IMR-90 (cell line): ENCODE data around the gene LRTM1. TPM values are rescaled to one million over a fixed set of nuclear protein-coding genes. Genes with fewer than 3 reads are reported as not detected.

Experiments
- ATAC-seq: fragments of 200-7000 bp; cut with Tn5 transposase; 2 replicates; pipeline ENCODE4 v1.9.1; 2020; ENCODE audit warnings: low read depth, mild to moderate bottlenecking, moderate library complexity
- BruUV-seq: library from RNA; stranded (reverse); fragments of 400-500 nt; replicated peaks from 2 replicates; lab custom pipeline; 2021; lab: Mats Ljungman, UMichigan
- CTCF ChIA-PET: fragments of 300-600 bp; formaldehyde crosslinking; extraction: SDS; loops from one replicate; lab custom pipeline; 2021; ENCODE audit warnings: antibody characterized with exemption; lab: Yijun Ruan, JAX
- POLR2A ChIA-PET: fragments of 300-600 bp; sonication (Branson Sonifier 250); formaldehyde crosslinking; loops from one replicate; lab custom pipeline; 2022; ENCODE audit warnings: antibody characterized with exemption; ENCODE audit not compliant: unreplicated experiment; lab: Charles Lee
- DNase-seq: peaks from one replicate; pipeline ENCODE4 v3.0.0; 2013
- H2AFZ ChIP-seq: replicated peaks from 2 replicates; pipeline ENCODE3; 2013; ENCODE audit warnings: low read length, mild to moderate bottlenecking; ENCODE audit not compliant: poor library complexity
- H2AK5ac ChIP-seq: 2 replicates; pipeline ENCODE4 v1.6.1; 2013; ENCODE audit warnings: low read depth, low read length, inconsistent platforms
- H2AK9ac ChIP-seq: replicated peaks from 2 replicates; pipeline ENCODE3; 2013; ENCODE audit warnings: mild to moderate bottlenecking, low read depth, low read length, moderate library complexity; ENCODE audit not compliant: poor library complexity
- H2BK120ac ChIP-seq: 2 replicates; pipeline ENCODE4 v1.6.1; 2013; ENCODE audit warnings: low read depth, low read length, inconsistent platforms
- H2BK15ac ChIP-seq: 3 replicates; pipeline ENCODE4 v1.6.1; 2013; ENCODE audit warnings: low read depth, low read length, inconsistent platforms
- H2BK20ac ChIP-seq: 2 replicates; pipeline ENCODE4 v1.6.1; 2013; ENCODE audit warnings: low read depth, mild to moderate bottlenecking, inconsistent platforms, low read length, moderate library complexity
- H2BK5ac ChIP-seq: 2 replicates; pipeline ENCODE4 v1.6.1; 2013; ENCODE audit warnings: mild to moderate bottlenecking, low read depth, low read length, inconsistent platforms; ENCODE audit not compliant: poor library complexity, severe bottlenecking
- H3K14ac ChIP-seq: replicated peaks from 2 replicates; pipeline ENCODE4 v1.6.1; 2013; ENCODE audit warnings: low read depth, low read length, inconsistent platforms
- H3K18ac ChIP-seq: 2 replicates; pipeline ENCODE4 v1.6.1; 2013; ENCODE audit warnings: low read depth, low read length, control low read depth
- H3K23ac ChIP-seq: 2 replicates; pipeline ENCODE4 v1.6.1; 2013; ENCODE audit warnings: low read depth, low read length, inconsistent platforms
- H3K27ac ChIP-seq: 2 replicates; pipeline ENCODE4 v1.5.1; 2013; ENCODE audit warnings: mild to moderate bottlenecking, control low read depth, low read length; ENCODE audit not compliant: insufficient read depth
- H3K27me3 ChIP-seq: 2 replicates; pipeline ENCODE4 v1.6.1; 2013; ENCODE audit warnings: low read length; ENCODE audit not compliant: control insufficient read depth, insufficient read depth
- H3K36me3 ChIP-seq: 2 replicates; pipeline ENCODE4 v1.6.1; 2013; ENCODE audit warnings: low read length, mixed read lengths; ENCODE audit not compliant: control insufficient read depth, insufficient read depth
- H3K4ac ChIP-seq: 2 replicates; pipeline ENCODE4 v1.6.1; 2013; ENCODE audit warnings: low read depth, low read length, inconsistent platforms
- H3K4me1 ChIP-seq: 2 replicates; pipeline ENCODE4 v1.6.1; 2013; ENCODE audit warnings: low read length, mixed read lengths; ENCODE audit not compliant: control insufficient read depth, insufficient read depth
- H3K4me2 ChIP-seq: 2 replicates; pipeline ENCODE4 v1.6.1; 2013; ENCODE audit warnings: low read depth, mild to moderate bottlenecking, control low read depth, low read length, moderate library complexity
- H3K4me3 ChIP-seq: 2 replicates; pipeline ENCODE4 v1.5.1; 2013; ENCODE audit warnings: low read depth, mild to moderate bottlenecking, control low read depth, low read length, moderate library complexity; ENCODE audit not compliant: insufficient read depth
- H3K56ac ChIP-seq: 2 replicates; pipeline ENCODE4 v1.6.1; 2013; ENCODE audit warnings: low read length, inconsistent platforms; ENCODE audit not compliant: insufficient read depth; ENCODE audit errors: extremely low read depth
- H3K79me1 ChIP-seq, 2 experiments: 2 replicates each; pipeline ENCODE4 v1.6.1; 2013; ENCODE audit warnings: low read length in 2 of 2, inconsistent platforms in 1 of 2, low read depth in 1 of 2
- H3K9ac ChIP-seq: 2 replicates; pipeline ENCODE4 v1.6.1; 2013; ENCODE audit warnings: low read depth, low read length, control low read depth
- H3K9me1 ChIP-seq: 2 replicates; pipeline ENCODE4 v1.6.1; 2013; ENCODE audit warnings: low read length, inconsistent platforms; ENCODE audit not compliant: insufficient read depth
- H3K9me3 ChIP-seq: 2 replicates; pipeline ENCODE4 v1.6.1; 2013; ENCODE audit warnings: low read length; ENCODE audit not compliant: control insufficient read depth, insufficient read depth
- H4K20me1 ChIP-seq: 2 replicates; pipeline ENCODE4 v1.6.1; 2013; ENCODE audit warnings: low read length, inconsistent platforms; ENCODE audit not compliant: insufficient read depth
- H4K5ac ChIP-seq: 2 replicates; pipeline ENCODE4 v1.6.1; 2013; ENCODE audit warnings: mild to moderate bottlenecking, low read depth, low read length, control low read depth
- H4K8ac ChIP-seq, 2 experiments: 2 replicates each; pipeline ENCODE4 v1.6.1; 2013; ENCODE audit warnings: low read depth in 2 of 2, low read length in 2 of 2, control low read depth in 1 of 2, inconsistent platforms in 1 of 2
- H4K91ac ChIP-seq: 2 replicates; pipeline ENCODE4 v1.6.1; 2013; ENCODE audit warnings: low read depth, low read length, inconsistent platforms; ENCODE audit not compliant: insufficient read depth
- BHLHE40 ChIP-seq: fragments of 150-350 bp; IDR thresholded peaks from 2 replicates; pipeline ENCODE4 v1.6.1; 2016; ENCODE audit warnings: mild to moderate bottlenecking, low read depth, low read length
- CEBPB ChIP-seq: IDR thresholded peaks from 2 replicates; pipeline ENCODE4 v1.6.1; 2012; ENCODE audit warnings: low read depth, low read length, improper control_type of control experiment
- CHD1 ChIP-seq: IDR thresholded peaks from 2 replicates; pipeline ENCODE4 v1.6.1; 2012; ENCODE audit warnings: low read depth, low read length, improper control_type of control experiment
- ELK1 ChIP-seq: fragments of 150-350 bp; IDR thresholded peaks from 2 replicates; pipeline ENCODE4 v1.6.1; 2016; ENCODE audit warnings: low read depth, mild to moderate bottlenecking, low read length, moderate library complexity, borderline replicate concordance
- MAFK ChIP-seq: IDR thresholded peaks from 2 replicates; pipeline ENCODE4 v1.6.1; 2012; ENCODE audit warnings: low read depth, low read length, improper control_type of control experiment
- MAZ ChIP-seq: IDR thresholded peaks from 2 replicates; pipeline ENCODE4 v1.6.1; 2012; ENCODE audit warnings: low read depth, mild to moderate bottlenecking, low read length, improper control_type of control experiment, moderate library complexity, borderline replicate concordance
- USF2 ChIP-seq: fragments of 150-350 bp; IDR thresholded peaks from 2 replicates; pipeline ENCODE4 v1.6.1; 2017; ENCODE audit warnings: mild to moderate bottlenecking, antibody characterized with exemption, low read length, low read depth
- WGBS, 2 experiments: methylation state at CpG; one replicate each; pipeline versions ENCODE4 v1.1.5 to v1.1.7; 2013; ENCODE audit warnings: missing lambda C conversion rate in 2 of 2; ENCODE audit not compliant: insufficient read length in 1 of 2; ENCODE audit errors: extremely low coverage in 2 of 2; 5-methylcytosine and 5-hydroxymethylcytosine counted together
- dilution Hi-C: fragments of 300-500 bp; cut with HindIII; formaldehyde crosslinking; loops from one replicate; pipeline ENCODE4 v1.14.3; 2018; ENCODE audit warnings: low sequenced_read_pairs; ENCODE audit not compliant: unreplicated experiment
- in situ Hi-C: fragments of 300-500 bp; cut with MboI; formaldehyde crosslinking; loops from 3 replicates; pipeline ENCODE4 v1.14.3; 2019; ENCODE audit warnings: low sequenced_read_pairs, inconsistent platforms, mixed read lengths
- intact Hi-C: fragments of 100-400 bp; cut with micrococcal nuclease; formaldehyde crosslinking; loops from 2 replicates; pipeline ENCODE4 v1.10.0; 2022
- polyA plus RNA-seq, 3 experiments: library from polyadenylated mRNA; depleted of rRNA; stranded (reverse); fragments of >200 nt; gene quantifications; 2 replicates each; pipeline ENCODE4 v1.2.3, GENCODE V29; 2012; ENCODE audit warnings: low replicate concordance in 1 of 3
- total RNA-seq: library from RNA; depleted of rRNA; stranded (reverse); fragments of >200 nt; gene quantifications from 2 replicates; pipeline ENCODE4 v1.2.3, GENCODE V29; 2012

LRTM1 gene
- total and polyA plus RNA-seq, 2 of the 4 experiments (the other 2 are of a cell fraction), result not detected

GRCh38 chr3:54915181-54915580 is 12.7 kb downstream of the LRTM1 start:
- ChIA-PET CTCF (interaction anchor here (1.6 kb wide), 1 partner anchor 9 kb away, joined by 3 read pairs; no protein-coding TSS in a partner anchor), POLR2A (no interaction called here)
- Histone ChIP-seq H4K20me1 (no peaks in the 10 kb centered on the region), H3K4me1 (peaks cover 5% of the 10 kb centered on the region; the same call in 1 of the 2 replicates), H3K14ac (no peak overlapping the region), H2BK15ac (no peak overlapping the region), H3K4me3 (no peak overlapping the region), H3K36me3 (no peaks in the 10 kb centered on the region), H2BK120ac (no peak overlapping the region), H3K4ac (no peak overlapping the region), H2BK5ac (no peak overlapping the region), H4K5ac (no peak overlapping the region), H4K8ac (no peak overlapping the region), H3K27me3 (no peaks in the 10 kb centered on the region), H2AFZ (no peak overlapping the region), H3K9ac (no peak overlapping the region), H3K79me1 (no peaks in the 10 kb centered on the region), H2AK5ac (no peak overlapping the region), H2AK9ac (no peak overlapping the region), H3K23ac (no peak overlapping the region), H3K27ac (no peak overlapping the region), H3K18ac (no peak overlapping the region), H3K9me3 (peaks cover 5% of the 10 kb centered on the region), H4K91ac (no peak overlapping the region), H3K9me1 (no peaks in the 10 kb centered on the region), H2BK20ac (no peak overlapping the region), H3K4me2 (no peak overlapping the region), H3K56ac (no peak overlapping the region)
- ATAC-seq (no peak), DNase-seq (no peak)
- in situ Hi-C loops, result no loop called here
- dilution Hi-C loops, result no loop called here
- BruUV-seq, result no TSS peak
- no CpG with 5 or more reads among the region's 4 CpGs for WGBS, 2 experiments
- intact Hi-C loops, result no loop called here
- TF ChIP-seq USF2 (no peak), ELK1 (no peak), MAZ (no peak), MAFK (no peak), BHLHE40 (no peak), CHD1 (no peak), CEBPB (no peak)
